HepG2 (cell line): ENCODE data around the gene ANO10. TPM values are rescaled to one million over a fixed set of nuclear protein-coding genes. Genes with fewer than 3 reads are reported as not detected.

Experiments
- ATAC-seq: fragments of 200-7000 bp; cut with Tn5 transposase; 3 replicates; pipeline ENCODE4 v1.9.1; 2020; ENCODE audit warnings: mild to moderate bottlenecking, moderate library complexity
- BruUV-seq: library from RNA; stranded (reverse); fragments of 400-500 nt; replicated peaks from 2 replicates; lab custom pipeline; 2021; lab: Mats Ljungman, UMichigan
- CTCF ChIA-PET: fragments of 300-600 bp; formaldehyde crosslinking; extraction: SDS; loops from one replicate; lab custom pipeline; 2021; ENCODE audit warnings: low total read pairs, inconsistent platforms, low intra/inter-chr PET ratio; lab: Yijun Ruan, JAX
- POLR2A ChIA-PET: fragments of 350-600 bp; sonication (Branson Sonifier 250); formaldehyde crosslinking; loops from one replicate; lab custom pipeline; 2020; ENCODE audit warnings: antibody characterized with exemption, inconsistent platforms; lab: Yijun Ruan, JAX
- DNase-seq: peaks from one replicate; pipeline ENCODE4 v3.0.0-alpha.2; 2015; ENCODE audit warnings: low spot score
- FAIRE-seq: peaks from 3 replicates; lab custom pipeline; 2011; peaks lifted over from hg19 to GRCh38; lab: Jason Lieb, UNC
- H2AFZ ChIP-seq: one replicate; pipeline ENCODE4 v1.6.1; 2011; ENCODE audit warnings: low read length, inconsistent platforms
- H3K27ac ChIP-seq: fragments of 300-600 bp; 3 replicates; pipeline ENCODE4 v1.8.0; 2011; ENCODE audit warnings: mixed run types, mild to moderate bottlenecking, mixed read lengths, low read length, inconsistent platforms; ENCODE audit not compliant: insufficient read depth; ENCODE audit errors: extremely low read length
- H3K27me3 ChIP-seq, 2 experiments: fragments of 200-600 bp in 1 of 2; 2 replicates in 1 of 2; 3 replicates in 1 of 2; pipeline versions ENCODE4 v1.6.0 to v1.8.0; 2011; ENCODE audit warnings: low read length in 2 of 2, mild to moderate bottlenecking in 2 of 2, moderate library complexity in 2 of 2, inconsistent platforms in 1 of 2; ENCODE audit not compliant: insufficient read depth in 2 of 2, control insufficient read depth in 1 of 2
- H3K36me3 ChIP-seq, 2 experiments: fragments of 200-600 bp in 1 of 2; replicated peaks in 1 of 2; 2 replicates in 1 of 2; 3 replicates in 1 of 2; pipeline versions ENCODE4 v1.5.1 to v1.8.0; 2011; ENCODE audit warnings: low read length in 2 of 2, inconsistent platforms in 1 of 2; ENCODE audit not compliant: insufficient read depth in 2 of 2, control insufficient read depth in 1 of 2
- H3K4me1 ChIP-seq: 2 replicates; pipeline ENCODE4 v1.5.1; 2012; ENCODE audit warnings: low read length, inconsistent platforms; ENCODE audit not compliant: insufficient read depth
- H3K4me2 ChIP-seq: 2 replicates; pipeline ENCODE4 v1.6.0; 2011; ENCODE audit warnings: low read depth, low read length, inconsistent platforms
- H3K4me3 ChIP-seq, 3 experiments: fragments of 200-600 bp in 1 of 3; sonication (generic), shearing (Covaris generic) in 1 of 3; replicated peaks in 1 of 3; 2 replicates each; pipeline ENCODE4 v1.5.1; 2011 to 2016; ENCODE audit warnings: low read length in 3 of 3, inconsistent platforms in 2 of 3, low read depth in 2 of 3, mild to moderate bottlenecking in 2 of 3, control low read depth in 1 of 3, mixed read lengths in 1 of 3; ENCODE audit not compliant: insufficient read depth in 1 of 3
- H3K79me2 ChIP-seq: one replicate; pipeline ENCODE4 v1.6.1; 2011; ENCODE audit warnings: low read length, inconsistent platforms; ENCODE audit not compliant: insufficient read depth
- H3K9ac ChIP-seq: 2 replicates; pipeline ENCODE4 v1.6.0; 2011; ENCODE audit warnings: mild to moderate bottlenecking, low read depth, low read length, inconsistent platforms; ENCODE audit not compliant: insufficient read depth
- H3K9me3 ChIP-seq: 2 replicates; pipeline ENCODE4 v1.5.1; 2012; ENCODE audit warnings: mild to moderate bottlenecking, low read length
- H4K20me1 ChIP-seq: 2 replicates; pipeline ENCODE4 v1.6.0; 2011; ENCODE audit warnings: inconsistent platforms, mild to moderate bottlenecking, low read length, moderate library complexity; ENCODE audit not compliant: insufficient read depth
- MEIS1 ChIP-seq: sonication (generic); formaldehyde crosslinking; IDR thresholded peaks from 2 replicates; pipeline ENCODE4 v1.9.0; 2021; ENCODE audit warnings: mild to moderate bottlenecking, missing genetic modification reagents, moderate library complexity, borderline replicate concordance
- MTA1 ChIP-seq: sonication (generic); formaldehyde crosslinking; IDR thresholded peaks from 2 replicates; pipeline ENCODE4 v1.4.0; 2020; ENCODE audit warnings: missing genetic modification reagents, mild to moderate bottlenecking, borderline replicate concordance
- PLSCR1 ChIP-seq: sonication (generic); formaldehyde crosslinking; IDR thresholded peaks from 2 replicates; pipeline ENCODE4 v1.5.0; 2020; ENCODE audit warnings: missing genetic modification reagents, mild to moderate bottlenecking, borderline replicate concordance
- REL ChIP-seq: sonication (generic); formaldehyde crosslinking; conservative IDR thresholded peaks from 2 replicates; pipeline ENCODE4 v1.8.0; 2022; ENCODE audit warnings: mild to moderate bottlenecking, missing genetic modification reagents, moderate library complexity
- SCMH1 ChIP-seq: sonication (generic); formaldehyde crosslinking; IDR thresholded peaks from 2 replicates; pipeline ENCODE4 v1.9.0; 2021; ENCODE audit warnings: missing genetic modification reagents, mild to moderate bottlenecking, borderline replicate concordance
- ZNF317 ChIP-seq: sonication (generic); formaldehyde crosslinking; IDR thresholded peaks from 2 replicates; pipeline ENCODE4 v1.5.0; 2020; ENCODE audit warnings: mild to moderate bottlenecking, missing genetic modification reagents
- ZNF547 ChIP-seq: sonication (generic); formaldehyde crosslinking; IDR thresholded peaks from 2 replicates; pipeline ENCODE4 v1.5.1; 2020; ENCODE audit warnings: mild to moderate bottlenecking, missing genetic modification reagents
- whole genome bisulfite sequencing: methylation state at CpG from one replicate; pipeline ENCODE4 v1.1.6; 2017; ENCODE audit warnings: low lambda C conversion rate; 5-methylcytosine and 5-hydroxymethylcytosine counted together
- in situ Hi-C: cut with HindIII; loops from 2 replicates; pipeline ENCODE4 v1.10.0; 2017; ENCODE audit warnings: low pct_unique_long_range_greater_than_20kb; ENCODE audit not compliant: extremely low pct_ligation_motif_present
- intact Hi-C: fragments of 100-400 bp; cut with micrococcal nuclease; formaldehyde crosslinking; loops from one replicate; pipeline ENCODE4 v1.10.0; 2022; ENCODE audit not compliant: unreplicated experiment
- polyA plus RNA-seq, 8 experiments: library from polyadenylated mRNA; depleted of rRNA in 3 of 8; stranded (reverse) in 7 of 8; unstranded in 1 of 8; fragments of >200 nt; fragmentation: Illumina TruSeq in 4 of 8; extraction: Trizol in 4 of 8; gene quantifications; 2 replicates each; pipeline versions ENCODE4 v1.2.1 to v1.2.3, GENCODE V29; 2011 to 2016; ENCODE audit warnings: low read depth in 4 of 8, missing spikeins in 1 of 8, mixed read lengths in 1 of 8; ENCODE audit not compliant: insufficient read depth in 1 of 8
- total RNA-seq, 5 experiments: library from RNA; depleted of rRNA; stranded (reverse); fragments of >200 nt; fragmentation: Illumina TruSeq; extraction: Trizol; gene quantifications; 2 replicates each; pipeline ENCODE4 v1.2.3, GENCODE V29; 2016; ENCODE audit warnings: low read depth in 1 of 5

Gene ANO10
- total and polyA plus RNA-seq, 2 of the 13 experiments (the other 11 are each of a cell fraction or from before 2014, with no cell fraction given) = 10.4 to 13.1 TPM

DNA sequence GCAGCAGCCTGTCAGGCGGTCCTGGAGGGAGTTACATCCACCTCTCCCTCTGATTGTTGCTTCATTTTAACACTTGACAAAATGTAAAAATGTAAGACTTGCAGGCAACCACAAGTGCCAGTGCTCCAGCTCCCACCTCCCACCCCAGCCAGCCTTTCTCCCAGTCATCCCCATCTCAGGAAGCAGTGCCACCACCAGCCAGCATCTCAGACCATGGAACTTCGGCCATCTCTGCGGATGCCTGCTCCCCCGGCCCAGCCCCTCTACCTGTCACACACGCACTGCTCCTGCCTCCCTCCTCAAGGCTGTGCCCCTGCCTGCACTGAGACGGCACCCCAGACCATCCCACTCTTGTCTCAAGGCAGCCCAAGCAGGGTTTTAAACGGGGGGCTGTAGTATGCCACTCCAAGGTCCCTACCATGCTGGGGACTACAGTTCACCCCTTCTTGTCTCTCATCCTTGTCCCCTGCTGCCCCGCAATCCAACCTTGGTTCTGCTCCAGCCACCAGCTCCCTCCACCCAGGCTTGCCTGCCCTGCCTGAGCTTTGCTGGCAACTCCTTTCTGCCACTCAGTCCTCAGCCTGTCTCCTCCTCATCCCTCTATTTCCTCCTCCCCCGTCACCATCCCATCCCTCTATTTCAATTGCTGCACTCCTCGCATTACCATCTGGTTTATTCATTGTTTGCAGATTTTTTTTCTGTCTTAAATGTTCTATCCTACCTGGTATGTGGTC is 249.6 kb downstream of the ANO10 start (continued):
- TF ChIP-seq SCMH1 (no peak), REL (CRISPR knock-in tag) (no peak)

DNA sequence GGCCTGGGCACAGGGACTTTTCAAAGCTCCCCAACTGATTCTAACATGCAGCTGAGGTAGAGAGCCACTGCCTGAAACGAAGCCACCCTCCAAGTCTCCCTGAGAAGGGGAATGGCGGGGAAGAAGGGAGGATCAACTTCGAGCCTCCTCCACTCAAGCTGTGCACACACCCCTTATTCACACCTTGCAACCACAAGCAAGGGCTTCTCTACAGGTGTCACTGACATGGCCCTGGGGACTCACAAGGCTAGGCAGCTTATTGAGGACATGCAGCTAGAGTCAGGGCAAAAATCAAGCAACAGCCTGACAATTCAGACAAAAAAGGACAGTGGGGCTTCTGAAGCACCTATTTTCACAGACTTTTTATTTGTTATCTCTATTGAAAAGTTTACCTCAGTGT is 250.3 kb downstream of the ANO10 start:
- no peak for TF ChIP-seq PLSCR1 (CRISPR knock-in tag)
- no peak for TF ChIP-seq ZNF547 (CRISPR knock-in tag)
- TF ChIP-seq MTA1 (CRISPR knock-in tag) = no peak
- no peak for TF ChIP-seq ZNF317 (CRISPR knock-in tag)
- no peak for TF ChIP-seq MEIS1 (CRISPR knock-in tag)
- POLR2A ChIA-PET = no interaction called here
- no peak for ATAC-seq
- H2AFZ ChIP-seq = no peak overlapping the region
- 59% methylated on average over 3 of the region's 3 CpGs for WGBS
- intact Hi-C loops = no loop called here
- no peak for DNase-seq
- H3K27ac ChIP-seq = no peak overlapping the region
- H3K79me2 ChIP-seq = no peaks in the 10 kb centered on the region
- no peak for FAIRE-seq
- H3K9ac ChIP-seq = no peak overlapping the region
- no peaks in the 10 kb centered on the region for H3K27me3 ChIP-seq
- BruUV-seq = no TSS peak
- H3K36me3 ChIP-seq = no peaks in the 10 kb centered on the region
- no peaks in the 10 kb centered on the region for H4K20me1 ChIP-seq
- no peak overlapping the region for H3K4me2 ChIP-seq
- CTCF ChIA-PET = no interaction called here
- in situ Hi-C loops = no loop called here
- H3K4me3 ChIP-seq = no peak overlapping the region
- H3K9me3 ChIP-seq = no peaks in the 10 kb centered on the region
- H3K4me1 ChIP-seq = no peaks in the 10 kb centered on the region
